HG02588 (cell line): ENCODE data around the gene CRBN.

Experiments used
- ATAC-seq: cut with Tn5 transposase; IDR thresholded peaks from one replicate; pipeline ENCODE4 v1.9.1; 2021; ENCODE audit warnings: mild to moderate bottlenecking, moderate library complexity; ENCODE audit not compliant: unreplicated experiment

The CRBN gene

GRCh38 chr3:3172627-3173026 is 6.9 kb downstream of the CRBN start:
- ATAC-seq = no peak

- no peak for ATAC-seq
Measured at GRCh38 chr3:3170998-3171397, 8.5 kb downstream of the CRBN start.

GRCh38 chr3:3165650-3166049 is 13.8 kb downstream of the CRBN start:
- ATAC-seq = no peak

GRCh38 chr3:3165241-3165640 is 14.2 kb downstream of the CRBN start:
- no peak for ATAC-seq

- ATAC-seq = no peak
Measured at GRCh38 chr3:3160826-3161225, 18.7 kb downstream of the CRBN start.

GRCh38 chr3:3157484-3157883 is 22.0 kb downstream of the CRBN start:
- no peak for ATAC-seq

- ATAC-seq = no peak
Measured at GRCh38 chr3:3154879-3155610, 24.4 kb downstream of the CRBN start.

- no peak for ATAC-seq
Measured at GRCh38 chr3:3151513-3151912, 28.0 kb downstream of the CRBN start.

- ATAC-seq = no peak
Measured at GRCh38 chr3:3149560-3149959, 29.9 kb downstream of the CRBN start.

GRCh38 chr3:3145831-3146230 is 33.7 kb downstream of the CRBN start:
- ATAC-seq = no peak

GRCh38 chr3:3141939-3142338 is 37.6 kb downstream of the CRBN start:
- ATAC-seq = no peak

GRCh38 chr3:3137526-3137925 is 42.0 kb downstream of the CRBN start:
- ATAC-seq = no peak

GRCh38 chr3:3134750-3135448 is 44.6 kb downstream of the CRBN start:
- ATAC-seq = no peak

- no peak for ATAC-seq
Measured at GRCh38 chr3:3133500-3133899, 46.0 kb downstream of the CRBN start.

GRCh38 chr3:3129579-3129978 is 49.9 kb downstream of the CRBN start:
- no peak for ATAC-seq

- ATAC-seq = no peak
Measured at GRCh38 chr3:3127432-3128010, 52.0 kb downstream of the CRBN start.

GRCh38 chr3:3126477-3127431 is 52.7 kb downstream of the CRBN start, which contains the start of gene TRNT1:
TSS of gene TRNT1 (plus strand) at chr3:3126940. CDS start at chr3:3129041, 2,101 bp downstream.
- ATAC-seq = peak; percentile 95

GRCh38 chr3:3125977-3126376 is 53.5 kb downstream of the CRBN start:
- no peak for ATAC-seq

GRCh38 chr3:3119393-3119851 is 60.1 kb downstream of the CRBN start:
- ATAC-seq = peak; percentile 41

GRCh38 chr3:3117651-3118050 is 61.8 kb downstream of the CRBN start:
- no peak for ATAC-seq
